Kidney (tissue), 14 donors: ENCODE measurements around the gene BHMT. TPM values are rescaled to one million over a fixed set of nuclear protein-coding genes. Genes with fewer than 3 reads are reported as not detected.

Experiments used
- DNase-seq, 5 donors: peaks; one replicate each; pipeline ENCODE4 v3.0.0-alpha.2; 2013 to 2020
- FAIRE-seq: peaks from 2 replicates; lab custom pipeline; 2012; peaks lifted over from hg19 to GRCh38; lab: Jason Lieb, UNC
- H3K27ac ChIP-seq, 2 donors: one replicate each; pipeline ENCODE4 v1.7.0; 2013; ENCODE audit warnings: low read depth in 2 of 2, low read length in 2 of 2, inconsistent platforms in 1 of 2
- H3K27me3 ChIP-seq: one replicate; pipeline ENCODE4 v1.7.1; 2013; ENCODE audit warnings: low read length, inconsistent platforms; ENCODE audit not compliant: control insufficient read depth, insufficient read depth
- H3K36me3 ChIP-seq, 3 donors: one replicate each; pipeline versions ENCODE4 v1.7.0 to v1.7.1; 2013; ENCODE audit warnings: low read length in 3 of 3, control low read depth in 1 of 3, inconsistent platforms in 1 of 3; ENCODE audit not compliant: insufficient read depth in 3 of 3, control insufficient read depth in 2 of 3
- H3K4me1 ChIP-seq, 3 donors: one replicate each; pipeline versions ENCODE4 v1.7.0 to v1.7.1; 2013; ENCODE audit warnings: low read length in 3 of 3, inconsistent platforms in 1 of 3, low read depth in 1 of 3; ENCODE audit not compliant: control insufficient read depth in 2 of 3, insufficient read depth in 2 of 3
- H3K4me3 ChIP-seq, 3 donors: one replicate each; pipeline versions ENCODE4 v1.7.0 to v1.8.1; 2013; ENCODE audit warnings: low read length in 3 of 3, control low read depth in 1 of 3, inconsistent platforms in 1 of 3
- H3K9ac ChIP-seq, 3 donors: one replicate each; pipeline versions ENCODE4 v1.7.0 to v1.7.1; 2013; ENCODE audit warnings: low read length in 3 of 3, control low read depth in 1 of 3, inconsistent platforms in 1 of 3
- H3K9me3 ChIP-seq, 3 donors: one replicate each; pipeline versions ENCODE4 v1.7.0 to v1.7.1; 2013; ENCODE audit warnings: low read length in 3 of 3, control low read depth in 1 of 3, inconsistent platforms in 1 of 3; ENCODE audit not compliant: control insufficient read depth in 2 of 3, insufficient read depth in 1 of 3
- CTCF ChIP-seq: IDR thresholded peaks from 3 replicates; pipeline ENCODE4 v1.5.1; 2012; ENCODE audit warnings: mild to moderate bottlenecking, moderate library complexity, borderline replicate concordance; ENCODE audit not compliant: insufficient read depth; ENCODE audit errors: extremely low read depth
- intact Hi-C: fragments of 100-400 bp; cut with DNase I; formaldehyde crosslinking; loops from one replicate; pipeline ENCODE4 v1.11.1; 2022
- polyA plus RNA-seq: library from polyadenylated mRNA; stranded (reverse); fragments of 350-450 nt; fragmentation: Illumina TruSeq; extraction: RNeasy Lipid Tissue Mini Kit (QIAGEN cat#74804); gene quantifications from one replicate; pipeline ENCODE4 v1.2.3, GENCODE V29; 2014; ENCODE audit warnings: low read depth, low replicate concordance; ENCODE audit not compliant: insufficient read depth
- total RNA-seq: library from RNA; stranded (reverse); fragmentation: NEBNext Ultra II Directional; extraction: Animal tissue kit (Norgen Biotek cat#: 25700); gene quantifications from one replicate; pipeline ENCODE4 v1.2.1, GENCODE V29; 2021
- donor health status: control.
- donor health status: control.
- donor health status: control.
- donor health status: control.
- donor health status: control.
- donor health status: DM: yes; HTN: yes; CAD: no.
- donor health status: Normal renal cell carcinoma (clear cell type).

BHMT gene
- total and polyA plus RNA-seq, 2 donors from 2014 or later, result 30.7 to 270 TPM

GRCh38 chr5:79088507-79088906 lies 23.1 kb upstream of the BHMT start:
- Histone ChIP-seq H3K27ac (no peak overlapping the region), H3K9ac (no peak overlapping the region), H3K27me3 (no peaks in the 10 kb centered on the region), H3K4me3 (no peak overlapping the region), H3K4me1 (peaks cover 0 to 4% (median 0%) of the 10 kb centered on the region in 3 donors), H3K36me3 (peaks cover 0 to 14% (median 2%) of the 10 kb centered on the region in 3 donors), H3K9me3 (no peaks in the 10 kb centered on the region)
- DNase-seq (no peak), FAIRE-seq (no peak)
- no peak for TF ChIP-seq CTCF
- intact Hi-C loops, result no loop called here

GRCh38 chr5:79091064-79091463 lies 20.5 kb upstream of the BHMT start:
- TF ChIP-seq CTCF, result no peak
- Histone ChIP-seq H3K27ac (no peak overlapping the region), H3K4me3 (no peak overlapping the region), H3K9ac (no peak overlapping the region), H3K27me3 (no peaks in the 10 kb centered on the region), H3K4me1 (peaks cover 0 to 6% (median 0%) of the 10 kb centered on the region in 3 donors), H3K9me3 (no peaks in the 10 kb centered on the region), H3K36me3 (peaks cover 0 to 5% (median 2%) of the 10 kb centered on the region in 3 donors)
- no peak for DNase-seq
- intact Hi-C loops, result no loop called here
- FAIRE-seq, result no peak

- Histone ChIP-seq H3K36me3 (no peaks in the 10 kb centered on the region), H3K4me1 (peaks cover 0 to 6% (median 0%) of the 10 kb centered on the region in 3 donors), H3K4me3 (no peak overlapping the region), H3K27me3 (no peaks in the 10 kb centered on the region), H3K9ac (no peak overlapping the region), H3K9me3 (no peaks in the 10 kb centered on the region), H3K27ac (no peak overlapping the region)
- intact Hi-C loops, result no loop called here
- TF ChIP-seq CTCF, result no peak
- DNase-seq (peak in 1 of 5 donors; percentile 25), FAIRE-seq (no peak)
Observed at GRCh38 chr5:79093762-79094161, 17.8 kb upstream of the BHMT start.

- Histone ChIP-seq H3K4me3 (no peak overlapping the region), H3K9me3 (no peaks in the 10 kb centered on the region), H3K4me1 (peaks cover 0 to 6% (median 0%) of the 10 kb centered on the region in 3 donors), H3K27me3 (peaks cover 3% of the 10 kb centered on the region), H3K36me3 (peaks cover 0 to 6% (median 0%) of the 10 kb centered on the region in 3 donors), H3K27ac (no peak overlapping the region), H3K9ac (no peak overlapping the region)
- DNase-seq (no peak), FAIRE-seq (no peak)
- TF ChIP-seq CTCF, result no peak
- intact Hi-C loops, result no loop called here
Observed at GRCh38 chr5:79105868-79106267, 5.7 kb upstream of the BHMT start.
